PC-3 (cell line): ENCODE results near the gene TNC. TPM values are rescaled to one million over a fixed set of nuclear protein-coding genes. Genes with fewer than 3 reads are reported as not detected.

Source experiments
- ATAC-seq: fragments of 200-7000 bp; cut with Tn5 transposase; 2 replicates; pipeline ENCODE4 v1.9.1; 2020; ENCODE audit warnings: mild to moderate bottlenecking, moderate library complexity
- BruUV-seq: library from RNA; stranded (reverse); fragments of 400-500 nt; replicated peaks from 2 replicates; lab custom pipeline; 2021; lab: Mats Ljungman, UMichigan
- CTCF ChIA-PET: fragments of 300-600 bp; sonication (Branson Sonifier 250); formaldehyde crosslinking; loops from one replicate; lab custom pipeline; 2022; ENCODE audit warnings: antibody characterized with exemption; lab: Charles Lee
- POLR2A ChIA-PET: fragments of 300-600 bp; sonication (Branson Sonifier 250); formaldehyde crosslinking; loops from one replicate; lab custom pipeline; 2022; ENCODE audit warnings: antibody characterized with exemption; ENCODE audit not compliant: unreplicated experiment; lab: Charles Lee
- DNase-seq: peaks from one replicate; pipeline ENCODE4 v3.0.0-alpha.2; 2015
- H2AFZ ChIP-seq: fragments of 300-600 bp; sonication (generic); 2 replicates; pipeline ENCODE4 v1.6.0; 2016; ENCODE audit warnings: antibody characterized with exemption, low read length
- H3F3A ChIP-seq: fragments of 300-600 bp; sonication (generic); one replicate; pipeline ENCODE4 v1.6.0; 2017; ENCODE audit warnings: antibody characterized with exemption, low read length, control low read depth, mild to moderate bottlenecking; ENCODE audit not compliant: unreplicated experiment
- H3K27ac ChIP-seq: fragments of 300-600 bp; sonication (generic); 2 replicates; pipeline ENCODE4 v1.5.1; 2016; ENCODE audit warnings: mild to moderate bottlenecking, low read length
- H3K27me3 ChIP-seq: fragments of 300-600 bp; sonication (generic); 2 replicates; pipeline ENCODE4 v1.6.1; 2016; ENCODE audit warnings: low read length, mixed read lengths
- H3K36me3 ChIP-seq: fragments of 300-600 bp; sonication (generic); 2 replicates; pipeline ENCODE4 v1.6.1; 2016; ENCODE audit warnings: low read depth, mixed run types, low read length, mixed read lengths
- H3K4me1 ChIP-seq: fragments of 300-600 bp; sonication (generic); 2 replicates; pipeline ENCODE4 v1.5.1; 2016; ENCODE audit warnings: low read length; ENCODE audit not compliant: insufficient read depth
- H3K4me2 ChIP-seq: fragments of 300-600 bp; sonication (generic); 2 replicates; pipeline ENCODE4 v1.6.0; 2016; ENCODE audit warnings: low read length
- H3K4me3 ChIP-seq: fragments of 300-600 bp; sonication (generic); 2 replicates; pipeline ENCODE4 v1.5.1; 2016; ENCODE audit warnings: mild to moderate bottlenecking, low read length, mixed read lengths
- H3K79me2 ChIP-seq: fragments of 300-600 bp; sonication (generic); 2 replicates; pipeline ENCODE4 v1.6.1; 2017; ENCODE audit warnings: low read length, mixed read lengths
- H3K9ac ChIP-seq: fragments of 300-600 bp; sonication (generic); 2 replicates; pipeline ENCODE4 v1.6.0; 2016; ENCODE audit warnings: mild to moderate bottlenecking, low read length
- H3K9me2 ChIP-seq: fragments of 300-600 bp; sonication (generic); replicated peaks from 2 replicates; pipeline ENCODE4 v1.6.1; 2016; ENCODE audit warnings: mixed run types, low read length, mixed read lengths
- H3K9me3 ChIP-seq: fragments of 300-600 bp; sonication (generic); 2 replicates; pipeline ENCODE4 v1.6.1; 2016; ENCODE audit warnings: low read length, mixed read lengths
- H4K20me1 ChIP-seq: fragments of 300-600 bp; sonication (generic); 2 replicates; pipeline ENCODE4 v1.6.1; 2016; ENCODE audit warnings: low read length, mixed read lengths
- CTCF ChIP-seq: fragments of 300-600 bp; sonication (generic); conservative IDR thresholded peaks from 2 replicates; pipeline ENCODE4 v1.5.1; 2017; ENCODE audit warnings: antibody characterized with exemption, low read depth, mild to moderate bottlenecking, low read length
- EZH2 ChIP-seq: fragments of 300-600 bp; sonication (generic); IDR thresholded peaks from one replicate; pipeline ENCODE4 v1.6.1; 2017; ENCODE audit warnings: antibody characterized with exemption, mild to moderate bottlenecking, low read length; ENCODE audit not compliant: unreplicated experiment
- EZH2phosphoT487 ChIP-seq: fragments of 300-600 bp; sonication (generic); IDR thresholded peaks from 2 replicates; pipeline ENCODE4 v1.6.1; 2018; ENCODE audit warnings: mild to moderate bottlenecking, antibody characterized with exemption, low read length, borderline replicate concordance
- intact Hi-C: fragments of 100-400 bp; cut with micrococcal nuclease; formaldehyde crosslinking; loops from 2 replicates; pipeline ENCODE4 v1.9.0; 2023
- total RNA-seq: library from RNA; depleted of rRNA; stranded (reverse); fragments of >200 nt; gene quantifications from 2 replicates; pipeline ENCODE4 v1.2.3, GENCODE V29; 2014

The TNC gene
- total RNA-seq, 1 experiment from 2014 or later, result 60.1 TPM

GRCh38 chr9:115104908-115105307, 13.0 kb downstream of the TNC start:
- peaks cover 14% of the 10 kb centered on the region for H3K79me2 ChIP-seq
- no peaks in the 10 kb centered on the region for H3K27me3 ChIP-seq
- H3K9ac ChIP-seq, result peak overlapping the region; percentile 80
- DNase-seq (peak; percentile 63), ATAC-seq (peak; percentile 49)
- no peaks in the 10 kb centered on the region for H3K36me3 ChIP-seq
- H3K9me2 ChIP-seq, result no peaks in the 10 kb centered on the region
- peak overlapping the region; percentile 40; the same call in 1 of the 2 replicates for H3K4me3 ChIP-seq
- TF ChIP-seq EZH2, result no peak
- no peak for TF ChIP-seq CTCF
- no peak for TF ChIP-seq EZH2phosphoT487
- BruUV-seq, result no TSS peak
- H2AFZ ChIP-seq, result no peak overlapping the region
- H3F3A ChIP-seq, result peaks cover 11% of the 10 kb centered on the region
- no peaks in the 10 kb centered on the region for H3K9me3 ChIP-seq
- CTCF ChIA-PET, result no interaction called here
- peak overlapping the region; percentile 79 for H3K4me2 ChIP-seq
- peaks cover 50% of the 10 kb centered on the region for H3K4me1 ChIP-seq
- intact Hi-C loops, result loop anchor here (5.0 kb wide), 1 partner anchor 157 kb away; no protein-coding TSS in a partner anchor
- no peaks in the 10 kb centered on the region for H4K20me1 ChIP-seq
- H3K27ac ChIP-seq, result peak overlapping the region; percentile 97
- POLR2A ChIA-PET, result no interaction called here

DNA sequence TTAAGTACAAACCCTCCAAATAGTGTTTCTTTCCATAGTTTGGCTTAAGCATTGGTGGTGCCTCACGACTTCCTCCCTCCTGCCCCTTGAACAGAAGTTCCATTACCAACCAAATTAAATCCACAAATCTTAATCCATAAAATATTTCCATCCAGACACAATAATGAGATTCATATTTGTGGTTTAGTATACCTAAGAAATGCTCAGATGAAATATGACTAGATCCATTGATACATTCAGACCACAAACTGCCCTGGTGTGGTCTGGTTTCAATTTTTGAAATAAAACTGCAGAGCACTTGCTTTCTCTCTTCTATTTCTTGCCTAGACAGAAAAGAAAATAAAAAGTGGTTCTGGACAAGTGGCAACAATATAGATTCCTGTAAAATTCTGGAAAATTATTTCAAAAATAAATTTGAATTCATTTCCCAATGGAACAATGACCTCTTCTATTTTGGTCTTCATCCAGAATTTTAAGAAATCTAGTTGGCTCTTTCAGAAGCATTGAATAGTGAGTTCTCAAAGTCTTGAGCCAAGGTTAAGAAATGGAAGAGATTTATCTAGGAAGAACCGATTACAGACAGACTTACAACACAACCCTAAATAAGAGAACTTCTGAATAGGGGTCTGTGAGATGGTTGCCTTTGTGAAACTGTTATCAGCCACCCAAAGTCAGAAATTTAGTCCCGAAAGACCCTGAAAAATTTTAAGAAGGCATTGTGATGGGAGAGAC, 14.0 kb downstream of the TNC start:
- ChIA-PET CTCF (no interaction called here), POLR2A (no interaction called here)
- ATAC-seq, result no peak
- H3K36me3 ChIP-seq, result no peaks in the 10 kb centered on the region
- intact Hi-C loops, result no loop called here
- H3K27me3 ChIP-seq, result no peaks in the 10 kb centered on the region
- H3K9me2 ChIP-seq, result no peaks in the 10 kb centered on the region
- peaks cover 14% of the 10 kb centered on the region for H3K79me2 ChIP-seq
- no peak overlapping the region for H2AFZ ChIP-seq
- no peaks in the 10 kb centered on the region for H3K9me3 ChIP-seq
- peak overlapping the region; percentile 97; the same call in 1 of the 2 replicates for H3K27ac ChIP-seq
- H3K4me1 ChIP-seq, result peaks cover 50% of the 10 kb centered on the region
- DNase-seq, result no peak
- H3K9ac ChIP-seq, result peak overlapping the region; percentile 30; the same call in 1 of the 2 replicates
- no peak overlapping the region for H3K4me3 ChIP-seq
- no peak for TF ChIP-seq EZH2
- TF ChIP-seq CTCF, result no peak
- no peak for TF ChIP-seq EZH2phosphoT487
- BruUV-seq, result no TSS peak
- no peak overlapping the region for H3K4me2 ChIP-seq
- no peaks in the 10 kb centered on the region for H4K20me1 ChIP-seq
- peaks cover 11% of the 10 kb centered on the region for H3F3A ChIP-seq

- H3K27me3 ChIP-seq, result no peaks in the 10 kb centered on the region
- no peaks in the 10 kb centered on the region for H4K20me1 ChIP-seq
- no peaks in the 10 kb centered on the region for H3K36me3 ChIP-seq
- peaks cover 14% of the 10 kb centered on the region for H3K79me2 ChIP-seq
- H2AFZ ChIP-seq, result no peak overlapping the region
- no peaks in the 10 kb centered on the region for H3F3A ChIP-seq
- no peak for TF ChIP-seq CTCF
- TF ChIP-seq EZH2, result no peak
- no peak for TF ChIP-seq EZH2phosphoT487
- H3K27ac ChIP-seq, result no peak overlapping the region
- H3K4me2 ChIP-seq, result no peak overlapping the region
- ChIA-PET CTCF (no interaction called here), POLR2A (no interaction called here)
- ATAC-seq, result no peak
- H3K4me1 ChIP-seq, result peaks cover 17% of the 10 kb centered on the region
- H3K9me3 ChIP-seq, result no peaks in the 10 kb centered on the region
- no TSS peak for BruUV-seq
- DNase-seq, result no peak
- no peak overlapping the region for H3K4me3 ChIP-seq
- intact Hi-C loops, result no loop called here
- H3K9me2 ChIP-seq, result no peaks in the 10 kb centered on the region
- H3K9ac ChIP-seq, result no peak overlapping the region
Measured at GRCh38 chr9:115099901-115100300, 18.1 kb downstream of the TNC start.
